HG02943 (cell line): ENCODE results near the gene LIPT2.

ENCODE experiments used
- ATAC-seq: cut with Tn5 transposase; IDR thresholded peaks from one replicate; pipeline ENCODE4 v1.9.1; 2021; ENCODE audit warnings: mild to moderate bottlenecking, low read depth, moderate library complexity; ENCODE audit not compliant: unreplicated experiment

LIPT2 gene

GRCh38 chr11:74504100-74504691 lies 10.7 kb upstream of the LIPT2 start:
- no peak for ATAC-seq

GRCh38 chr11:74494916-74495315 lies 1.4 kb upstream of the LIPT2 start:
- no peak for ATAC-seq

- ATAC-seq, result no peak
These were observed 487 bp upstream of the LIPT2 start for GRCh38 chr11:74493791-74494630.

- no peak for ATAC-seq
These were observed 1.4 kb downstream of the LIPT2 start for GRCh38 chr11:74492084-74492483.

GRCh38 chr11:74490941-74491340 lies 2.6 kb downstream of the LIPT2 start:
- no peak for ATAC-seq

GRCh38 chr11:74487875-74488274 lies 5.6 kb downstream of the LIPT2 start:
- no peak for ATAC-seq

GRCh38 chr11:74485868-74486267 lies 7.7 kb downstream of the LIPT2 start:
- no peak for ATAC-seq

DNA sequence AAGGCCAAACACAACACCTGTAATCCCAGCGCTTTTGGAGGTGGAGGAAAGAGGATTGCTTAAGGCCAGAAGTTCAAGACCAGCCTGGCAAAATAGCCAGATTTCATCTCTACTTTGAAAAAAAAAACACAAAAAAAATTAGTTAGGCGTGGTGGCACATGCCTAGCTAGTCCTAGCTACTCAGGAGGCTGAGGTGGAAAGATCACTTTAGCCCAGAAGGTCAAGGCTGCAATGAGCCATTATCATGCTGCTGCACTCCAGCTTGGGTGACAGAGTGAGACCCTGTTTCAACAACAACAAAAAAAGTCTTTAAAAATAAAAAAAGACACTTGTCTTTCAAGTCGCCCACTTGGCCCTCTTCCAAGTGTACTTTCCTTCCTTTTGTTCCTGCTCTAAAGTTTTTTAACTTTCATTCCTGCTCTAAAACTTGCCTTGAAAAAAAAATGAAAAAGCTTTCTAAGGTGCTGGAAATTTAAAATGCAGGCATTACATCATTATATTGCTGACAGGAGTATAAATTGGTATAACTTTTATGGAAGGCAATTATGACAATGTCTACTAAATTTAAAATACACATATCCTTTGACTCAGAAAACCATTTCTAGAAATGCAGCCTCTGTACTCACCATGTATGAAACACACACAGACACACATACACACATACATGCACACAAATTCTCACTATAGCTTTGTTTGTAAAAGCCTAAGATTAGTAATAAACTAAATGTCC lies 12.7 kb downstream of the LIPT2 start:
- no peak for ATAC-seq

- no peak for ATAC-seq
These were observed 13.8 kb downstream of the LIPT2 start for GRCh38 chr11:74479732-74480123.

GRCh38 chr11:74478877-74479731 lies 14.4 kb downstream of the LIPT2 start:
- no peak for ATAC-seq

DNA sequence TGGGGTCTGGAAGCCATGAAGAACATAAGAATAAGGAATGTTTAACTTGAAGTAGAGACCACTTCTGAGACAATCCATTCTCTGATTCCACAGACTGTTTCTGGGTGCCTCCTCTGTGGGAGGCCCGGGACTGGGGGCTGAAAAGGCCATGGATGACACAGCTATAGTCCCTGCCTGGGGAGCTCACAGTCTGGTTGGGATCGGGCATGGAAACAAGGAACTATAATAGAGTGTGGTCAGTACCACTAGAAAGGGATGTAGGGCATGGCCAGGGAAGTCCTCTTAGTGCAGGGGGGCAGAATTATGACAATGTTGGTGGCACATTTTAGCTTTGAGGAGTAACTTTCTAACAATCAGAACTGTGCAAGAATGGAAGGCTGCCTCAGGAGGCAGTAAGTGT lies 17.0 kb downstream of the LIPT2 start:
- no peak for ATAC-seq

DNA sequence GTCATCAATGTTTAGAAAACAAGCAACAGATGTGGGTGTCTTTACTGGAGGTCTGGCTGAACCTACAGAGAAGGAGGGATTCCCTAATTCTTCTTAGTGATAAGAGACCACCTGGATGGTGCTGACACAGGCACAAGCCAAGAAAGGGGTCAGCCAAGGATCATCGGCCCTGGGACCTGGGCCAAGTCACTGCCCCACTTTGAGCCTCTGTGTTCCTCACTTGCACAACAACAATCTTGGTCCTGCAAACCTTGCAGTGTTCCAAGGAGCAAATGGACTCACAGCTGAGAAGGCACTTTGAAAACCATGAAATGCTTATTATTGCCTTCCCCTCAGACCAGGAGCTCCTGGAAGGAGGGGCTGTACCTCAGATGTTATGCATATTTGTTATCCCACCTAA lies 19.2 kb downstream of the LIPT2 start:
- ATAC-seq, result no peak

- no peak for ATAC-seq
These were observed 19.9 kb downstream of the LIPT2 start for GRCh38 chr11:74473382-74474173.

DNA sequence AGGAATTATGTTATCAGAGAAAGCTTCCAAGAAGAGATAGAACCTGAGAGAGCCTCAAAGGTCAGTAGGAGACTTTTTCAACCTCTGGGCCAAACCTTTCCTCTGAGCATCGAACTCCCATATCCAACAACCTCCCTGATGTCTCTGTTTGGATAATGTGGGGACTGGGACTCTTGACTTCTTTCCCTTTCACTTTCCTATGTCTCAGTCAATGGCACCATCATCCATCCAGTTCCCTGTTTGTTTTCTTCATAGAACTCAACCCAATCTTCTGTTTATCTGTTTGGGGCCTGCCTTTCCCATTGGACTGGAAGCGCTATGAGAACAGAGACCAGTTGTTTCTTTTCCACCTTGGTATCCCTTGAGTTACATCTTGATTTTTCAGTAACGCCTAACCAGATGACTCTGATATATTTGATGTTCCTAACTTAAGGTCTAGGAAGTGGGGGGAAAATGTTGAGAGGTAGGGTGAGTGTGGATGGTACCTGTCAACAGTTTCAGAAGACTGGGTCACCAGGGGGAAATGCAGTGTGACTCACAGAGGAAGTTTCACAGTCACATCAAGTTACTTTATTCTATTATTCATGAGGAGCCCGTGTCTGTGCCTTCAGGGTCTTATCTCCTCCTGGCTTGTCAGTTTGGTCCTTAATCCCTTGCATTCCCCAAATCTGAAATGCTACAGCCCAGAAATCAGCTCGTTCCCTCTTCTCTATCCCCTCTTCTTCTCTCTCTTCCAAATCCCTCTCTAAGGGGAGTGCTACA lies 21.7 kb downstream of the LIPT2 start:
- ATAC-seq, result no peak

DNA sequence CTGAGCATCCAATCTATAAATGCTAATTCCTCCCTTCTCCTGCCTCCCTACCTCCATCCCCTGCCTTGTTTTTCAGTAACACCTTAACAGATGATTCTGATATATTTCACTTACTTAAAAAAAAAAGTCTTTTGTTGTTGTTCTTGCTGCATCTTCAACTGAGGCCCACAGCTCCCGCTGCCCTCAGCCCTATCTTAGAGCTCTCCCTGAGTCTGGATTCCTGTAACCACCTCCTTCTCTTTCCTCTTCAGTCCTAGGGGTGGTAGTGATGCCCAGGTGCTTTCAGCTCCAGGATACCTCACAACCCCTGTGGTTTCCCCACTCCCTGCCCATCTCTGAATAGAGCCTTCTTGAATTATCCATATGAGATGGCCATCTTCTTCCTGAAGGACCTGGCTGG lies 22.5 kb downstream of the LIPT2 start:
- ATAC-seq, result no peak

DNA sequence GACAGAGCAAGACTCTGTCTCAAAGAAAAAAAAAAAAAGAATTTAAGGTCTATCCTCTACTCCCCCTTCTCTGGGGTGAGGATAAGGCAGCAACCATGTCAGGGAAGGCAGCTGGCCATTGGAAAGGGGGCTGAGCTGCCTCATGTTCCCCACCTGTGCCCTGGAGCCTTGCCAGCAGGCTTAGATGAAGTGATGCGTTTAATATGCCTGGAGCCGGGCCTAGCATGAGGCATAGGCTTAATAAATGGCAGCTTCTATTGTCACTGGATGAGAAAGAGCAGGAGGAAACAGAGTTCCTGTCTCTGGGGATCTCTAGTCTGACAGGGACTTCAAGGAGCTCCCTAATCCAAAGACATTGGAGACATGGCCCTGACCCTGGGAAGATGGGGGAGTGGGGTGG lies 23.0 kb downstream of the LIPT2 start:
- no peak for ATAC-seq

- no peak for ATAC-seq
These were observed 24.6 kb downstream of the LIPT2 start for GRCh38 chr11:74468936-74469335.

DNA sequence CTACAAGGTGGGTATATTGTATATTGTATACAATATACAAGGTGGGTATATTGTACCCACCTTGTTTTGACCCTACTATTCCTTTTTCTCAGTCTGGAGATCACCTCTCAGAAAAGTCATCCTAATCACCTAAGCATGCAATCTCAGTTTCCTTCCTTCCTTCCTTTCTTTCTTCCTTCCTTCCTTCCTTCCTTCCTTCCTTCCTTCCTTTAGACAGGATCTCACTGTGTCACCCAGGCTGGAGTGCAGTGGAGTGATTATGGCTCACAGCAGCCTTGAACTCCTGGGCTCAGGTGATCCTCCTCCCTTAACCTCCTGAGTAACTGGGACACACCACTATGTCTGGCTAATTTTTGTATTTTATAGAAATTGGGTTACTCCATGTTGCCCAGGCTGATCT lies 25.0 kb downstream of the LIPT2 start:
- ATAC-seq, result no peak

GRCh38 chr11:74468058-74468457 lies 25.5 kb downstream of the LIPT2 start:
- ATAC-seq, result no peak
